Ovary (tissue), 9 donors: ENCODE data around the gene FBXL20. TPM values are rescaled to one million over a fixed set of nuclear protein-coding genes. Genes with fewer than 3 reads are reported as not detected.

ENCODE experiments used
- DNase-seq, 5 donors: peaks; one replicate each; pipeline ENCODE4 v3.0.0-alpha.2; 2019 to 2020
- H3K27ac ChIP-seq, 2 donors: fragments of 200-600 bp; one replicate each; pipeline versions ENCODE4 v1.5.1 to v1.8.0; 2019 to 2022
- H3K27me3 ChIP-seq: fragments of 200-600 bp; one replicate; pipeline ENCODE4 v1.8.0; 2022
- H3K36me3 ChIP-seq: fragments of 200-600 bp; sonication (generic); one replicate; pipeline ENCODE4 v1.5.1; 2019
- H3K4me1 ChIP-seq: one replicate; pipeline ENCODE4 v1.8.1; 2013; ENCODE audit warnings: mild to moderate bottlenecking, moderate library complexity; ENCODE audit not compliant: insufficient read depth
- H3K4me3 ChIP-seq: fragments of 200-600 bp; sonication (generic); one replicate; pipeline ENCODE4 v1.5.1; 2017
- H3K9me3 ChIP-seq, 2 donors: fragments of 200-600 bp in 1 of 2; sonication (generic) in 1 of 2; one replicate each; pipeline versions ENCODE4 v1.5.1 to v1.8.1; 2013 to 2019; ENCODE audit warnings: mild to moderate bottlenecking in 1 of 2, moderate library complexity in 1 of 2
- CTCF ChIP-seq, 3 donors: fragments of 450-650 bp in 2 of 3; fragments of 200-600 bp in 1 of 3; IDR thresholded peaks; one replicate each; pipeline versions ENCODE4 v1.5.1 to v1.8.0; 2016 to 2022; ENCODE audit warnings: antibody characterized with exemption in 3 of 3, mild to moderate bottlenecking in 1 of 3
- EP300 ChIP-seq: sonication (generic); formaldehyde crosslinking; IDR thresholded peaks from one replicate; pipeline ENCODE4 v1.6.1; 2017; ENCODE audit warnings: antibody characterized with exemption
- POLR2A ChIP-seq: fragments of 450-650 bp; IDR thresholded peaks from one replicate; pipeline ENCODE4 v1.6.1; 2017; ENCODE audit warnings: antibody characterized with exemption, mild to moderate bottlenecking, moderate library complexity
- WGBS, 3 donors: extraction: QIAGEN DNeasy Blood & Tissue Kit in 1 of 3; methylation state at CpG; one replicate each; pipeline versions ENCODE4 v1.1.5 to v1.1.7; 2013 to 2017; 5-methylcytosine and 5-hydroxymethylcytosine counted together
- intact Hi-C, 4 donors: fragments of 100-400 bp; cut with DNase I; formaldehyde crosslinking; loops; one replicate each; pipeline versions ENCODE4 v1.11.0 to v1.15.1; 2022 to 2023
- polyA plus RNA-seq, 2 donors: library from polyadenylated mRNA; stranded (reverse); fragments of 200-250 nt in 1 of 2; fragments of 350-450 nt in 1 of 2; fragmentation: Illumina TruSeq in 1 of 2; extraction: RNeasy Lipid Tissue Mini Kit (QIAGEN cat#74804) in 1 of 2; gene quantifications; one replicate each; pipeline ENCODE4 v1.2.3, GENCODE V29; 2013 to 2014
- total RNA-seq, 7 donors: library from RNA; depleted of rRNA in 2 of 7; stranded (reverse); fragments of >200 nt in 2 of 7; fragmentation: NEBNext Ultra II Directional in 3 of 7; extraction: Animal tissue kit (Norgen Biotek cat#: 25700) in 3 of 7; gene quantifications; one replicate each; pipeline versions ENCODE4 v1.1.0 to v1.2.4, GENCODE V29; 2016 to 2023
- donor health status: DM: no; HTN: no; CAD: no; lungs with moderate emphysema.
- donor health status: DM: no; HTN: no; CAD: no.
- donor health status: Bipolar disorder and iron deficiency.
- donor health status: DM: yes; HTN: yes; CAD: no.
- donor health status: DM: no; HTN: no; CAD: no.
- donor health status: DM: yes; HTN: yes; CAD: no.

Gene FBXL20
- total and polyA plus RNA-seq, 9 donors: 4.7 to 25.2 (median 16.6) TPM

GRCh38 chr17:39213852-39214251, 187.6 kb downstream of the FBXL20 start:
- intact Hi-C loops: no loop called here

DNA sequence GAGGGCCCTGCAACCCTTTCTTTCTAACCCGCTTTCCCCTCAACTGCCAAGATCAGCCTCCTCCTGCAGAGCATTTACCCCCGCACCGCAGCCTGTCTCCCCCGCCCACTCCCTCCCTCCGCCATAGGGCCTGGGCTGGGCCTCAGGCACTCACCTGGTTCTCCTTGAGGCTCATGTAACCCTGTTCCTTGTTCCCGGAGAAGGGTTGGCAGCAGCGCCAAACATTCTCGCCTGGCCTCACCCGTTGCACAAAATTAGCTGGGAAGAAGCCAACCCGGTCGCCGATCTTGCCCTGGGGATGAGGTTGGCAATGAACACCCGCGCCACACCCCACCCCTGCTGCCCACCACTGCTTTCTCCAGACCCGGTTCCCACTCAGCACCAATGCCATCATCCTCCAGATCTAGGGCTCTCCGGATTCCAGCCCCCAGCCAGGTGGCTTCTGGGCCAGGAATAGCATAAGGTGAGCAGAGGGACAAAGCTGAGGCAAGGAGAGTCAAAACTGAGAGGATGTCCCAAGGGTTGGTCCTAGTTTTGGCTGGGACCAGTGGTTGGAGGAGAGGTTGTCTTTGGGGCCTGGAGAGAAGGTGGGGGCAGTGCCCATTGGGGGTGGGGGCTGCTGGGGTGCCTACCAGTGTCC, 188.5 kb downstream of the FBXL20 start:
- Histone ChIP-seq H3K27me3 (no peaks in the 10 kb centered on the region), H3K4me1 (peaks cover 3% of the 10 kb centered on the region), H3K4me3 (no peak overlapping the region), H3K27ac (no peak overlapping the region), H3K36me3 (no peaks in the 10 kb centered on the region), H3K9me3 (no peaks in the 10 kb centered on the region)
- WGBS, 3 donors: 68 to 79% (median 75%) methylated on average over 16 of the region's 16 CpGs
- intact Hi-C loops: no loop called here
- TF ChIP-seq POLR2A (no peak), CTCF (IDR thresholded peaks at IDR 0.05) (no peak), EP300 (no peak)
- DNase-seq: no peak

More at GRCh38 chr17:39213852-39214251, 187.6 kb downstream of the FBXL20 start:
- Histone ChIP-seq H3K27me3 (no peaks in the 10 kb centered on the region), H3K36me3 (no peaks in the 10 kb centered on the region), H3K4me3 (no peak overlapping the region), H3K9me3 (no peaks in the 10 kb centered on the region), H3K4me1 (peaks cover 3% of the 10 kb centered on the region), H3K27ac (no peak overlapping the region)
- 81 to 84% (median 82%) methylated on average over 9 of the region's 9 CpGs for WGBS, 3 donors
- no peak for TF ChIP-seq CTCF (IDR thresholded peaks at IDR 0.05)
- TF ChIP-seq POLR2A: no peak
- no peak for TF ChIP-seq EP300
- DNase-seq: no peak

GRCh38 chr17:39212195-39212810, 189.1 kb downstream of the FBXL20 start:
- DNase-seq: no peak
- Histone ChIP-seq H3K27ac (no peak overlapping the region), H3K4me1 (peaks cover 3% of the 10 kb centered on the region), H3K4me3 (no peak overlapping the region), H3K9me3 (no peaks in the 10 kb centered on the region), H3K27me3 (no peaks in the 10 kb centered on the region), H3K36me3 (no peaks in the 10 kb centered on the region)
- WGBS, 3 donors: 73 to 75% (median 74%) methylated on average over 11 of the region's 11 CpGs
- TF ChIP-seq EP300 (no peak), POLR2A (no peak), CTCF (IDR thresholded peaks at IDR 0.05) (no peak)
- intact Hi-C loops: no loop called here

- Histone ChIP-seq H3K4me1 (peaks cover 4% of the 10 kb centered on the region), H3K9me3 (no peaks in the 10 kb centered on the region), H3K4me3 (peak overlapping the region; percentile 29), H3K27ac (no peak overlapping the region), H3K36me3 (no peaks in the 10 kb centered on the region), H3K27me3 (no peaks in the 10 kb centered on the region)
- WGBS, 3 donors: 6 to 8% (median 6%) methylated on average over 16 to 22 of the region's 22 CpGs
- TF ChIP-seq CTCF (IDR thresholded peaks at IDR 0.05) (no peak), EP300 (no peak), POLR2A (no peak)
- no peak for DNase-seq
- intact Hi-C loops: no loop called here
These were observed 191.4 kb downstream of the FBXL20 start for GRCh38 chr17:39210093-39210434.
